ENCODE data around the gene PC. TPM values are rescaled to one million over a fixed set of nuclear protein-coding genes. Genes with fewer than 3 reads are reported as not detected.

PC gene
- polyA plus RNA-seq, 3 donors, result 4.6 to 7.1 (median 6.0) TPM

DNA sequence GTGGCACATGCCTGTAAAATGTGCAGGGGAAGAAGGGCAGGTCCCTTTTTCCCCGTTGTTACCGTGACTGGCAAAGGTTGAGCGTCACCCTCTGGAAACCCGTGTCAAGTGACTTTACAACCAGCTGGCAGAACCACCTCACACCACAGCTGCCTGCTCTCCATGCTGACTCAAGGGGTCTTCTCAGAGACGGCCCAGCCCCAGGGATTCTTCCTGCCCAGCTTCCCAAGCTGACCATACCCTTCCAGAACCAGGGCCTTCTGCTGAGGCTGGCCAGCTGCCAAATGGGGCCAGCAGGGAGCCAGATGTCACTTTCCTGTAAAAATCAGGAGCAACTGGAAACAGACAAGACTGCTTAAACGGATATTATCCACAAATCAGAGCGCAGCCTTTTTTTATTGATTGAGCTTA, 6.3 kb downstream of the PC start:
- peaks cover 7 to 13% of the 10 kb centered on the region in 2 donors for H3K36me3 Mint-ChIP-seq
- TF ChIP-seq CTCF (IDR thresholded peaks at IDR 0.05), result no peak
- H3K9me3 Mint-ChIP-seq, result peaks cover 0 to 2% (median 0%) of the 10 kb centered on the region in 7 donors
- Histone ChIP-seq H3K79me2 (ENCODE audit: insufficient read depth, low read length) (no peaks in the 10 kb centered on the region), H3K9me3 (replicated peaks in 1 of 2; ENCODE audit: control insufficient read depth in 1 of 2, insufficient read depth in 1 of 2, low read length in 2 of 2) (no peaks in the 10 kb centered on the region), H3K36me3 (replicated peaks in 1 of 2; ENCODE audit: control insufficient read depth in 1 of 2, insufficient read depth in 2 of 2, low read length in 2 of 2) (no peaks in the 10 kb centered on the region), H4K20me1 (ENCODE audit: insufficient read depth, low read length) (no peaks in the 10 kb centered on the region), H3K27me3 (ENCODE audit: control insufficient read depth in 2 of 2, insufficient read depth in 2 of 2, low read length in 2 of 2) (no peaks in the 10 kb centered on the region), H3K4me1 (ENCODE audit: control insufficient read depth in 1 of 2, insufficient read depth in 2 of 2, low read length in 2 of 2) (peaks cover 9 to 11% of the 10 kb centered on the region in 2 donors), H3K27ac (ENCODE audit: low read depth in 1 of 2, low read length in 2 of 2) (no peak overlapping the region), H3K4me2 (replicated peaks; ENCODE audit: extremely low read depth, low read length, poor library complexity, severe bottlenecking) (no peak overlapping the region), H3K9ac (ENCODE audit: insufficient read depth, low read length, poor library complexity, severe bottlenecking) (no peak overlapping the region), H2AFZ (ENCODE audit: insufficient read depth, low read depth, low read length, poor library complexity, severe bottlenecking) (no peak overlapping the region), H3K4me3 (replicated peaks in 1 of 3; ENCODE audit: low read depth in 2 of 3, low read length in 3 of 3) (no peak overlapping the region)
- DNase-seq, result no peak
- peak overlapping the region in 1 of 7 donors; percentile 7 for H3K27ac Mint-ChIP-seq
- peaks cover 2 to 14% (median 3%) of the 10 kb centered on the region in 3 donors for H3K27me3 Mint-ChIP-seq (ENCODE audit: low read depth in 3 of 3)
- peaks cover 10% of the 10 kb centered on the region for H3K4me1 Mint-ChIP-seq
- intact Hi-C loops (cut with micrococcal nuclease), result no loop called here
- WGBS (ENCODE audit: insufficient coverage), result 84% methylated on average over 7 of the region's 7 CpGs
- no peak overlapping the region for H3K4me3 Mint-ChIP-seq

DNA sequence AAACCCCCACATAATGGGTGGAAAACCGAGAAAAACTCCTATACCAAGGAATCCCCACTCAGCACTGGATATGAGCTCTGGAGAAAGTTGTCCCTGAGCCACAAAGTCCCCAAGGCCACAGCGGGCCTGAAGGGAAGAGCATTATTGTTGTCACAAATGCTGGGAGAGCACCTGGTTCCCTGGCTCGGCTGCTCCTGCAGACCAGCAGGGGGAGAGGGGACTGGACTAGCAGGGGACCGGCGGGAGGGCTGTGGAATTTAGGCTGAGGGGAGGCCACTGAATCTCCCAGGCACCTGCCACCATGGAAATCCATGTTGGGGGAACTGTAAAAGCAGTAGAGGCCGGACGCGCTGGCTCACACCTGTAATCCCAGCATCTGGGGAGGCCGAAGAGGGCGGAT, 7.0 kb downstream of the PC start:
- no peak for TF ChIP-seq CTCF (IDR thresholded peaks at IDR 0.05)
- Histone ChIP-seq H3K36me3 (replicated peaks in 1 of 2; ENCODE audit: control insufficient read depth in 1 of 2, insufficient read depth in 2 of 2, low read length in 2 of 2) (no peaks in the 10 kb centered on the region), H2AFZ (ENCODE audit: insufficient read depth, low read depth, low read length, poor library complexity, severe bottlenecking) (no peak overlapping the region), H3K9me3 (replicated peaks in 1 of 2; ENCODE audit: control insufficient read depth in 1 of 2, insufficient read depth in 1 of 2, low read length in 2 of 2) (no peaks in the 10 kb centered on the region), H3K27ac (ENCODE audit: low read depth in 1 of 2, low read length in 2 of 2) (no peak overlapping the region), H3K79me2 (ENCODE audit: insufficient read depth, low read length) (no peaks in the 10 kb centered on the region), H4K20me1 (ENCODE audit: insufficient read depth, low read length) (no peaks in the 10 kb centered on the region), H3K4me2 (replicated peaks; ENCODE audit: extremely low read depth, low read length, poor library complexity, severe bottlenecking) (no peak overlapping the region), H3K27me3 (ENCODE audit: control insufficient read depth in 2 of 2, insufficient read depth in 2 of 2, low read length in 2 of 2) (no peaks in the 10 kb centered on the region), H3K4me1 (ENCODE audit: control insufficient read depth in 1 of 2, insufficient read depth in 2 of 2, low read length in 2 of 2) (peaks cover 2 to 3% of the 10 kb centered on the region in 2 donors), H3K4me3 (replicated peaks in 1 of 3; ENCODE audit: low read depth in 2 of 3, low read length in 3 of 3) (no peak overlapping the region), H3K9ac (ENCODE audit: insufficient read depth, low read length, poor library complexity, severe bottlenecking) (no peak overlapping the region)
- intact Hi-C loops (cut with micrococcal nuclease), result no loop called here
- peaks cover 0 to 2% (median 0%) of the 10 kb centered on the region in 7 donors for H3K9me3 Mint-ChIP-seq
- WGBS (ENCODE audit: insufficient coverage), result 93% methylated on average over 3 of the region's 10 CpGs
- H3K4me1 Mint-ChIP-seq, result peaks cover 2% of the 10 kb centered on the region
- no peak overlapping the region for H3K4me3 Mint-ChIP-seq
- peak overlapping the region in 1 of 7 donors; percentile 71 for H3K27ac Mint-ChIP-seq
- H3K27me3 Mint-ChIP-seq (ENCODE audit: low read depth in 3 of 3), result peaks cover 2 to 9% (median 2%) of the 10 kb centered on the region in 3 donors
- no peak for DNase-seq
- H3K36me3 Mint-ChIP-seq, result peaks cover 7 to 8% of the 10 kb centered on the region in 2 donors
